Osteocyte (in vitro differentiated cells): ENCODE measurements around the gene ARHGAP22. TPM values are rescaled to one million over a fixed set of nuclear protein-coding genes. Genes with fewer than 3 reads are reported as not detected.

Experiments used
- DNase-seq: peaks from one replicate; pipeline ENCODE4 v3.0.0; 2021; ENCODE audit warnings: mixed read lengths; ENCODE audit not compliant: unreplicated experiment; ENCODE audit errors: extremely low spot score
- H3K27ac Mint-ChIP-seq: one replicate; pipeline ENCODE4 v1.8.0; 2021; ENCODE audit warnings: mild to moderate bottlenecking, mixed read lengths; ENCODE audit not compliant: unreplicated experiment
- H3K27me3 Mint-ChIP-seq: one replicate; pipeline ENCODE4 v1.8.0; 2021; ENCODE audit warnings: mixed read lengths; ENCODE audit not compliant: unreplicated experiment
- H3K36me3 Mint-ChIP-seq: one replicate; pipeline ENCODE4 v1.8.0; 2021; ENCODE audit warnings: mixed read lengths; ENCODE audit not compliant: unreplicated experiment
- H3K4me1 Mint-ChIP-seq: one replicate; pipeline ENCODE4 v1.8.0; 2021; ENCODE audit warnings: mixed read lengths; ENCODE audit not compliant: unreplicated experiment
- H3K4me3 Mint-ChIP-seq: one replicate; pipeline ENCODE4 v1.8.0; 2021; ENCODE audit warnings: mild to moderate bottlenecking, moderate library complexity, mixed read lengths; ENCODE audit not compliant: unreplicated experiment
- H3K9me3 Mint-ChIP-seq: one replicate; pipeline ENCODE4 v1.8.0; 2021; ENCODE audit warnings: mixed read lengths; ENCODE audit not compliant: unreplicated experiment
- CTCF ChIP-seq: fragments of 200-600 bp; sonication (generic); IDR thresholded peaks from 2 replicates; pipeline ENCODE4 v1.5.0; 2021; ENCODE audit warnings: antibody characterized with exemption, mild to moderate bottlenecking, moderate library complexity
- total RNA-seq: library from RNA; stranded (reverse); gene quantifications from 2 replicates; pipeline ENCODE4 v1.2.1, GENCODE V29; 2021

Gene ARHGAP22
- total RNA-seq, 1 donor from 2014 or later, result 0.64 TPM

- no peak overlapping the region for H3K27ac Mint-ChIP-seq
- peak; percentile 65 for DNase-seq
- no peak for TF ChIP-seq CTCF
- peaks cover 2% of the 10 kb centered on the region for H3K36me3 Mint-ChIP-seq
- H3K9me3 Mint-ChIP-seq, result peaks cover 12% of the 10 kb centered on the region
- peaks cover 31% of the 10 kb centered on the region for H3K4me1 Mint-ChIP-seq
- no peak overlapping the region for H3K4me3 Mint-ChIP-seq
- peaks cover 11% of the 10 kb centered on the region for H3K27me3 Mint-ChIP-seq
These were observed 31.4 kb upstream of the ARHGAP22 start for GRCh38 chr10:48636231-48636630.

DNA sequence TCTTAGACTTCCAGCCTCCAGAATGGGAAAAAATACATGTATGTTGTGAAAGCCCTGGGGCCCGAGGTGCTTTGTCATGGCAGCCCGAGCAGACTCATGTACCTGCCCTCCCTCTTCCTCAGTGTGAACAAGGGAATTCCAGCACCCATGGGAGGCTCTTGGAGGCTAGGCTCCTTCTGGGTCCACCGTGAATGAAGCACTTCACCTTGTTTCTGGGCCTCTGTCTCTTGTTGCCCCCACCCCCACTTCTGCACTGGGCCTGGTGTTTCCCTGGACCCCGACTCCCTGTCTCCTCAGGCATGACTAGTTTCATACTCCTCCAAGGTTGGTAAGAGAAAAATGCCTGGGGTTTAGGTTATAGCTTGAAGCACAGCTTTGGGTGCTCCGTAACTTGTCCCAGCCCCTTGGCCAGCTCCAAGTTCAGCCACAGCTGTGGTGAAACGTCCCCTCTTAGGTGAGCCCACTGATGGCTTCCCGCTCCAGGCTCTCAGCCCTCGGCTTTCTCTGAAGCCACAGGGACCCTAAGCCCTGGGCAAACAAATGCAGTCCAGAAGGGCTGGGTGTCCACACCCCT, 30.2 kb upstream of the ARHGAP22 start:
- no peaks in the 10 kb centered on the region for H3K36me3 Mint-ChIP-seq
- H3K4me1 Mint-ChIP-seq, result peaks cover 31% of the 10 kb centered on the region
- H3K27ac Mint-ChIP-seq, result no peak overlapping the region
- H3K27me3 Mint-ChIP-seq, result peaks cover 14% of the 10 kb centered on the region
- no peak for TF ChIP-seq CTCF
- peaks cover 4% of the 10 kb centered on the region for H3K9me3 Mint-ChIP-seq
- DNase-seq, result peak; percentile 71
- no peak overlapping the region for H3K4me3 Mint-ChIP-seq

DNA sequence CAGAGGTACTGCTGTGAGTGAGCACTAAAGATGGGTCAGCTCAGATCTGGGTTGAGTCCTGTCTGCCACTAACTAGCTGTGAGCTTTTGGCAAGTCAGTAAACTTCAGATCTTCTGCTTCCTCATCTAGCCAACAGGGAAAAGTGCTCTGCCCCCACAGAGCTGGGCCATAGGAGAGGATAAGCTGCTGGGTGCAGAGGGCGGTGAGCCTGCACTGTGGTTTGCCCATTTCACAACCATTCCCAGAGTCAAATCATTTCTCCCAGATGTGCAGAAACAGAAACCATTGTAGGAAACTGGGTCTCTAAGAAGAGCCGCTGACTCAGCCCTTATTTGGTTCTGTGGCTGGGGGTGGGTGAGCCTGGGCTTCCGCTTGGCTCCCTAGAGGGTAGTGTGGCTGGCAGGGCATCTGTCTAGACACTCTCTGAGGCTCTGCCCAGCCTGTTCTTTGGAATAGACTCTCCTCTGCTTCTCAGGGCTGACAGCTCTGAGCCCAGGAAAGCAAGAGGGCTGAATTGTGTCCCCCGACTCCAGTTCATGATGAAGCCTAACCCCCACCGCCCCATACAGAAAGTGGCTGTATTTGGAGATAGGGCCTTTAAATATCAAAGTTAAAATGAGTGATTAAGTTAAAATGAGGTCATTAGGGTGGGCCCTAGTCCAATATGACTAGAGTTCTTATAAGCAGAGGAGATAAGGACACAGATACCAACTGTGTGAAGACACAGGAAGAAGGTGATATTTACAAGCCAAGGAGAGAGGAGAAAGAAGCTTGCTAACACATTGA, 29.5 kb upstream of the ARHGAP22 start:
- Mint-ChIP-seq H3K4me3 (peak overlapping the region; percentile 11), H3K27me3 (peaks cover 7% of the 10 kb centered on the region), H3K9me3 (peaks cover 5% of the 10 kb centered on the region), H3K27ac (peak overlapping the region; percentile 69), H3K4me1 (peaks cover 31% of the 10 kb centered on the region), H3K36me3 (no peaks in the 10 kb centered on the region)
- peak; percentile 84 for DNase-seq
- TF ChIP-seq CTCF, result no peak

GRCh38 chr10:48633381-48634197, 28.7 kb upstream of the ARHGAP22 start:
- peak; percentile 64 for DNase-seq
- TF ChIP-seq CTCF, result no peak
- Mint-ChIP-seq H3K27ac (peak overlapping the region; percentile 35), H3K36me3 (no peaks in the 10 kb centered on the region), H3K27me3 (peaks cover 6% of the 10 kb centered on the region), H3K4me1 (peaks cover 31% of the 10 kb centered on the region), H3K9me3 (peaks cover 6% of the 10 kb centered on the region), H3K4me3 (no peak overlapping the region)

DNA sequence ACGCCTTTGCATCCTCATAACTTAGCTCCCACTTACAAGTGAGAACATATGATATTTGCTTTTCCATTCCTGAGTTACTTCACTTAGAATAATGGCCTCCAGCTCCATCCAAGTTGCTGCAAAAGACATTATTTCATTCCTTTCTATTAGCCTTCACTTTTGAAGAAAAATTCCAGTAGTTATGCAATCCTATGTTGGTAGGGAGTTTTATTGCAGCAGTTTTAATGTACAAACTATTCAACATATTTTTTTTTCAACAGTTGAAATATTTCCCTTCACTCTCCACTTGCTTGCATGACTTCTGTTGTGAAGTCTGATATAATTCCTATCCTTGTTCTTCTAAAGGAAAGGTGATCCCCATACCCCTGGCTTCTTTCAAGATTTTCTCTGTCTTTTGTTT, 27.3 kb upstream of the ARHGAP22 start:
- no peak for DNase-seq
- TF ChIP-seq CTCF, result no peak
- peaks cover 6% of the 10 kb centered on the region for H3K27me3 Mint-ChIP-seq

More for the DNA sequence above, 27.3 kb upstream of the ARHGAP22 start:
- Mint-ChIP-seq H3K9me3 (peaks cover 6% of the 10 kb centered on the region), H3K36me3 (no peaks in the 10 kb centered on the region), H3K4me3 (no peak overlapping the region), H3K4me1 (peaks cover 34% of the 10 kb centered on the region), H3K27ac (no peak overlapping the region)
